ENCODE data around the gene EPN2.

Gene EPN2

GRCh38 chr17:19363460-19364035 lies 126.4 kb downstream of the EPN2 start:
- DNase-seq (ENCODE audit: extremely low read depth, low read depth) = no peak
- TF ChIP-seq CTCF (IDR thresholded peaks at IDR 0.05; ENCODE audit: low read depth, low read length, missing control alignments) = no peak
- no peak overlapping the region for H3K4me3 ChIP-seq (replicated peaks; ENCODE audit: low read depth, low read length)

- TF ChIP-seq CTCF (IDR thresholded peaks at IDR 0.05; ENCODE audit: low read depth, low read length, missing control alignments) = no peak
- DNase-seq (ENCODE audit: extremely low read depth, low read depth) = no peak
- no peak overlapping the region for H3K4me3 ChIP-seq (replicated peaks; ENCODE audit: low read depth, low read length)
These were observed 127.7 kb downstream of the EPN2 start for GRCh38 chr17:19364699-19365498.

- DNase-seq (ENCODE audit: extremely low read depth, low read depth) = no peak
- H3K4me3 ChIP-seq (replicated peaks; ENCODE audit: low read depth, low read length) = no peak overlapping the region
- no peak for TF ChIP-seq CTCF (IDR thresholded peaks at IDR 0.05; ENCODE audit: low read depth, low read length, missing control alignments)
These were observed 128.3 kb downstream of the EPN2 start for GRCh38 chr17:19365499-19365817.

- DNase-seq (ENCODE audit: extremely low read depth, low read depth) = no peak
- no peak for TF ChIP-seq CTCF (IDR thresholded peaks at IDR 0.05; ENCODE audit: low read depth, low read length, missing control alignments)
- no peak overlapping the region for H3K4me3 ChIP-seq (replicated peaks; ENCODE audit: low read depth, low read length)
These were observed 128.9 kb downstream of the EPN2 start for GRCh38 chr17:19365833-19366636.

- TF ChIP-seq CTCF (IDR thresholded peaks at IDR 0.05; ENCODE audit: low read depth, low read length, missing control alignments) = no peak
- no peak overlapping the region for H3K4me3 ChIP-seq (replicated peaks; ENCODE audit: low read depth, low read length)
- no peak for DNase-seq (ENCODE audit: extremely low read depth, low read depth)
These were observed 129.4 kb downstream of the EPN2 start for GRCh38 chr17:19366637-19366972.

GRCh38 chr17:19368229-19368628 lies 131.1 kb downstream of the EPN2 start:
- H3K4me3 ChIP-seq (replicated peaks; ENCODE audit: low read depth, low read length) = no peak overlapping the region
- no peak for DNase-seq (ENCODE audit: extremely low read depth, low read depth)
- TF ChIP-seq CTCF (IDR thresholded peaks at IDR 0.05; ENCODE audit: low read depth, low read length, missing control alignments) = no peak

All from HFF-Myc (cell line).